ENCODE data around the gene NUTF2.
"Not testable (repeated sequence)": the region's sequence is repeated elsewhere in the genome, so short reads cannot be mapped to it uniquely, and the experiment has no call there.

Gene NUTF2

GRCh38 chr16:67846320-67847063, at the start of gene NUTF2:
Gene NUTF2, plus strand, starts transcription at chr16:67846933. Its CDS starts 18,198 bp downstream, at chr16:67865131.
- DNase-seq, result peak; percentile 98

GRCh38 chr16:67800338-67800926, 46.3 kb upstream of the NUTF2 start:
- DNase-seq, result peak; percentile 96

- DNase-seq, result no peak
Observed at GRCh38 chr16:67801241-67801640, 45.5 kb upstream of the NUTF2 start.

GRCh38 chr16:67801883-67802282, 44.9 kb upstream of the NUTF2 start:
- no peak for DNase-seq

- DNase-seq, result peak; percentile 65
Observed at GRCh38 chr16:67803894-67804293, 42.8 kb upstream of the NUTF2 start.

GRCh38 chr16:67804853-67805542, 41.7 kb upstream of the NUTF2 start:
- DNase-seq, result no peak

- DNase-seq, result no peak
Observed at GRCh38 chr16:67805718-67806427, 40.9 kb upstream of the NUTF2 start.

- DNase-seq, result peak; percentile 100
Observed at GRCh38 chr16:67806428-67807147, 40.1 kb upstream of the NUTF2 start, which contains the start of the genes RANBP10 and TSNAXIP1. Gene RANBP10, minus strand, starts transcription at chr16:67806560. Its CDS starts 24 bp downstream, at chr16:67806536. Gene TSNAXIP1, plus strand, starts transcription at chr16:67806889. Its CDS starts 261 bp downstream, at chr16:67807150.

GRCh38 chr16:67807148-67807682, 39.5 kb upstream of the NUTF2 start:
- DNase-seq, result no peak

- DNase-seq, result no peak
Observed at GRCh38 chr16:67811899-67812298, 34.8 kb upstream of the NUTF2 start.

GRCh38 chr16:67814567-67814966, 32.2 kb upstream of the NUTF2 start:
- DNase-seq, result no peak

GRCh38 chr16:67820608-67821259, 26.0 kb upstream of the NUTF2 start:
- DNase-seq, result no peak

- no peak for DNase-seq
Observed at GRCh38 chr16:67822511-67822910, 24.2 kb upstream of the NUTF2 start.

GRCh38 chr16:67825119-67825518, 21.6 kb upstream of the NUTF2 start:
- no peak for DNase-seq

GRCh38 chr16:67825906-67826305, 20.8 kb upstream of the NUTF2 start:
- DNase-seq, result no peak

- no peak for DNase-seq
Observed at GRCh38 chr16:67828651-67829050, 18.1 kb upstream of the NUTF2 start.

GRCh38 chr16:67833030-67833414, 13.7 kb upstream of the NUTF2 start:
- peak; percentile 47 for DNase-seq

GRCh38 chr16:67833415-67834241, 13.1 kb upstream of the NUTF2 start:
- peak; percentile 97 for DNase-seq

- DNase-seq, result no peak
Observed at GRCh38 chr16:67834242-67834614, 12.5 kb upstream of the NUTF2 start.

GRCh38 chr16:67837190-67837589, 9.5 kb upstream of the NUTF2 start:
- DNase-seq, result not testable (repeated sequence)

- no peak for DNase-seq
Observed at GRCh38 chr16:67837811-67838210, 8.9 kb upstream of the NUTF2 start.

Measured in hematopoietic multipotent progenitor cell treated with erythropoietin and hydrocortisone succinate and interleukin-3 and kit ligand, for 4 days (in vitro differentiated cells).